Measurements from ENCODE around the gene CENPX. TPM values are rescaled to one million over a fixed set of nuclear protein-coding genes. Genes with fewer than 3 reads are reported as not detected.

Gene CENPX
- total and polyA plus RNA-seq, 2 of the 13 experiments (the other 11 are each of a cell fraction or from before 2014, with no cell fraction given) = 92.7 to 170 TPM

- TF ChIP-seq HIC2 (CRISPR knock-in tag; IDR thresholded peaks at IDR 0.05; ENCODE audit: low read depth) (no peak), MTF1 (CRISPR knock-in tag; IDR thresholded peaks at IDR 0.05) (no peak), USF2 (IDR thresholded peaks at IDR 0.05; ENCODE audit: low read depth, low read length) (peak; percentile 90), USF2 (CRISPR knock-in tag; IDR thresholded peaks at IDR 0.05; ENCODE audit: borderline replicate concordance) (peak; percentile 84), ZHX1 (CRISPR knock-in tag; IDR thresholded peaks at IDR 0.05; ENCODE audit: low read depth) (peak; percentile 93), ZNF503 (CRISPR knock-in tag; IDR thresholded peaks at IDR 0.05) (peak; percentile 75; the same call in 1 of the 2 replicates), AFF4 (CRISPR knock-in tag; IDR thresholded peaks at IDR 0.05) (no peak), HOXA5 (CRISPR knock-in tag; IDR thresholded peaks at IDR 0.05) (peak; percentile 62), E2F2 (CRISPR knock-in tag; IDR thresholded peaks at IDR 0.05; ENCODE audit: borderline replicate concordance) (no peak), GPBP1L1 (CRISPR knock-in tag; IDR thresholded peaks at IDR 0.05) (no peak), ZNF589 (CRISPR knock-in tag; conservative IDR thresholded peaks at IDR 0.05) (no peak), SP4 (CRISPR knock-in tag; IDR thresholded peaks at IDR 0.05) (peak; percentile 99)
Measured at GRCh38 chr17:81977211-81977808, 45.4 kb downstream of the CENPX start, which contains the start of gene ASPSCR1 (continued).

Measured in HepG2 (cell line).